Measurements from ENCODE around the gene MAS1.

- TF ChIP-seq CTCF (conservative IDR thresholded peaks at IDR 0.05; ENCODE audit: low read depth in 2 of 2) (no peak), POLR2AphosphoS5 (IDR thresholded peaks at IDR 0.05; ENCODE audit: low read depth) (no peak), EZH2 (IDR thresholded peaks at IDR 0.05; ENCODE audit: low read depth, unreplicated experiment) (no peak), ETS1 (IDR thresholded peaks at IDR 0.05) (no peak), JUNB (IDR thresholded peaks at IDR 0.05; ENCODE audit: unreplicated experiment) (no peak), EZH2phosphoT487 (IDR thresholded peaks at IDR 0.05; ENCODE audit: unreplicated experiment) (no peak), REST (IDR thresholded peaks at IDR 0.05; ENCODE audit: unreplicated experiment) (no peak), CREB1 (CRISPR knock-in tag; IDR thresholded peaks at IDR 0.05; ENCODE audit: low read depth) (no peak), NANOG (IDR thresholded peaks at IDR 0.05; ENCODE audit: borderline replicate concordance) (no peak), STAT1 (IDR thresholded peaks at IDR 0.05; ENCODE audit: unreplicated experiment) (no peak), ZNF331 (CRISPR knock-in tag; IDR thresholded peaks at IDR 0.05; ENCODE audit: low read depth) (no peak), ZNF114 (CRISPR knock-in tag; IDR thresholded peaks at IDR 0.05) (no peak)
These were observed 3.0 kb upstream of the MAS1 start for GRCh38 chr6:159887761-159888160.
